ENCODE measurements around the gene OR51F2. TPM values are rescaled to one million over a fixed set of nuclear protein-coding genes. Genes with fewer than 3 reads are reported as not detected.

Gene OR51F2
- total and polyA plus RNA-seq, 2 experiments from 2014 or later, result not detected

- Mint-ChIP-seq H3K36me3 (ENCODE audit: low read depth) (0 out of 3 replicates have a peak, but pooled peaks cover 4% of the 10 kb centered on the region), H3K4me3 (no peak overlapping the region), H3K4me1 (peaks cover 31% of the 10 kb centered on the region), H3K27ac (no peak overlapping the region), H3K27me3 (ENCODE audit: insufficient read depth, low read depth, poor library complexity) (peaks cover 1% of the 10 kb centered on the region), H3K9me3 (peaks cover 6% of the 10 kb centered on the region)
- Histone ChIP-seq H3K36me3 (ENCODE audit: insufficient read depth) (no peaks in the 10 kb centered on the region), H3F3A (replicated peaks; ENCODE audit: low read depth) (no peaks in the 10 kb centered on the region), H3K4me1 (ENCODE audit: insufficient read depth) (peaks cover 16% of the 10 kb centered on the region), H2AFZ (0 out of 2 replicates have a peak overlapping the region, but pooled peaks have one; percentile 39), H3K27me3 (ENCODE audit: insufficient read depth) (no peaks in the 10 kb centered on the region), H3K79me2 (replicated peaks; ENCODE audit: insufficient read depth) (no peaks in the 10 kb centered on the region), H3K4me3 (no peak overlapping the region), H3K27ac (ENCODE audit: low read depth) (no peak overlapping the region), H3K4me2 (no peak overlapping the region), H3K9me2 (ENCODE audit: insufficient read depth) (no peaks in the 10 kb centered on the region), H4K20me1 (replicated peaks; ENCODE audit: insufficient read depth) (no peaks in the 10 kb centered on the region)
- DNase-seq (ENCODE audit: low spot score) (no peak), ATAC-seq (no peak)
- no peak for TF ChIP-seq POLR2AphosphoS5 (IDR thresholded peaks at IDR 0.05; ENCODE audit: low read depth)
- no peak for TF ChIP-seq STAT1 (IDR thresholded peaks at IDR 0.05; ENCODE audit: unreplicated experiment)
- TF ChIP-seq ZNF331 (CRISPR knock-in tag; IDR thresholded peaks at IDR 0.05; ENCODE audit: low read depth), result no peak
- TF ChIP-seq ETS1 (IDR thresholded peaks at IDR 0.05), result no peak
- TF ChIP-seq EZH2 (IDR thresholded peaks at IDR 0.05; ENCODE audit: low read depth, unreplicated experiment), result no peak
- TF ChIP-seq REST (IDR thresholded peaks at IDR 0.05; ENCODE audit: unreplicated experiment), result no peak
- no peak for TF ChIP-seq NANOG (IDR thresholded peaks at IDR 0.05; ENCODE audit: borderline replicate concordance)
- TF ChIP-seq CTCF (conservative IDR thresholded peaks at IDR 0.05; ENCODE audit: low read depth in 2 of 2), result no peak
- TF ChIP-seq CREB1 (CRISPR knock-in tag; IDR thresholded peaks at IDR 0.05; ENCODE audit: low read depth), result no peak
Measured at GRCh38 chr11:4865855-4866254, 44.7 kb downstream of the OR51F2 start.

Other genes with a start within 250 kb of the OR51F2 start
- not detected in 2 replicates for gene OR52I2, start 239.6 kb upstream of the OR51F2 start, total RNA-seq (2014; rRNA removed; shearing (Covaris generic))
- gene OR52I2, start 239.6 kb upstream of the OR51F2 start, polyA plus RNA-seq (2016; fragmentation: Nextera tagmentation; extraction: Ambion mirVana), result 0.03 TPM in 1 of 2 replicates, not detected in the other
- not detected in 2 replicates for gene OR52I1, start 227.3 kb upstream of the OR51F2 start, total RNA-seq (2014; rRNA removed; shearing (Covaris generic))
- not detected in 2 replicates for gene OR52I1, start 227.3 kb upstream of the OR51F2 start, polyA plus RNA-seq (2016; fragmentation: Nextera tagmentation; extraction: Ambion mirVana)
- 4.2 and 5.7 TPM in 2 replicates for gene TRIM68, start 213.1 kb upstream of the OR51F2 start, total RNA-seq (2014; rRNA removed; shearing (Covaris generic))
- 1.6 and 2.2 TPM in 2 replicates for gene TRIM68, start 213.1 kb upstream of the OR51F2 start, polyA plus RNA-seq (2016; fragmentation: Nextera tagmentation; extraction: Ambion mirVana)
- gene OR51D1, start 183.8 kb upstream of the OR51F2 start, total RNA-seq (2014; rRNA removed; shearing (Covaris generic)), result not detected in 2 replicates
- not detected in 2 replicates for gene OR51D1, start 183.8 kb upstream of the OR51F2 start, polyA plus RNA-seq (2016; fragmentation: Nextera tagmentation; extraction: Ambion mirVana)
- gene OR51E1, start 177.3 kb upstream of the OR51F2 start, total RNA-seq (2014; rRNA removed; shearing (Covaris generic)), result not detected in 2 replicates
- not detected in 2 replicates for gene OR51E1, start 177.3 kb upstream of the OR51F2 start, polyA plus RNA-seq (2016; fragmentation: Nextera tagmentation; extraction: Ambion mirVana)
- not detected in 2 replicates for gene OR51E2, start 123.5 kb upstream of the OR51F2 start, total RNA-seq (2014; rRNA removed; shearing (Covaris generic))
- not detected in 2 replicates for gene OR51E2, start 123.5 kb upstream of the OR51F2 start, polyA plus RNA-seq (2016; fragmentation: Nextera tagmentation; extraction: Ambion mirVana)
- gene MMP26, start 116.5 kb upstream of the OR51F2 start, total RNA-seq (2014; rRNA removed; shearing (Covaris generic)), result 0.19 TPM in 1 of 2 replicates, not detected in the other
- gene MMP26, start 116.5 kb upstream of the OR51F2 start, polyA plus RNA-seq (2016; fragmentation: Nextera tagmentation; extraction: Ambion mirVana), result not detected in 2 replicates
- gene OR51F1, start 51.4 kb upstream of the OR51F2 start, total RNA-seq (2014; rRNA removed; shearing (Covaris generic)), result not detected in 2 replicates
- gene OR51F1, start 51.4 kb upstream of the OR51F2 start, polyA plus RNA-seq (2016; fragmentation: Nextera tagmentation; extraction: Ambion mirVana), result not detected in 2 replicates
- not detected in 2 replicates for gene OR52R1, start 16.9 kb upstream of the OR51F2 start, total RNA-seq (2014; rRNA removed; shearing (Covaris generic))
- not detected in 2 replicates for gene OR52R1, start 16.9 kb upstream of the OR51F2 start, polyA plus RNA-seq (2016; fragmentation: Nextera tagmentation; extraction: Ambion mirVana)
- gene OR51S1, start 27.9 kb downstream of the OR51F2 start, total RNA-seq (2014; rRNA removed; shearing (Covaris generic)), result not detected in 2 replicates
- gene OR51S1, start 27.9 kb downstream of the OR51F2 start, polyA plus RNA-seq (2016; fragmentation: Nextera tagmentation; extraction: Ambion mirVana), result not detected in 2 replicates
- gene OR51T1, start 60.6 kb downstream of the OR51F2 start, total RNA-seq (2014; rRNA removed; shearing (Covaris generic)), result not detected in 2 replicates
- not detected in 2 replicates for gene OR51T1, start 60.6 kb downstream of the OR51F2 start, polyA plus RNA-seq (2016; fragmentation: Nextera tagmentation; extraction: Ambion mirVana)
- gene OR51A7, start 82.5 kb downstream of the OR51F2 start, total RNA-seq (2014; rRNA removed; shearing (Covaris generic)), result not detected in 2 replicates
- not detected in 2 replicates for gene OR51A7, start 82.5 kb downstream of the OR51F2 start, polyA plus RNA-seq (2016; fragmentation: Nextera tagmentation; extraction: Ambion mirVana)
- not detected in 2 replicates for gene OR51G2, start 98.0 kb downstream of the OR51F2 start, total RNA-seq (2014; rRNA removed; shearing (Covaris generic))
- gene OR51G2, start 98.0 kb downstream of the OR51F2 start, polyA plus RNA-seq (2016; fragmentation: Nextera tagmentation; extraction: Ambion mirVana), result not detected in 2 replicates
- gene OR51G1, start 103.0 kb downstream of the OR51F2 start, total RNA-seq (2014; rRNA removed; shearing (Covaris generic)), result not detected in 2 replicates
- not detected in 2 replicates for gene OR51G1, start 103.0 kb downstream of the OR51F2 start, polyA plus RNA-seq (2016; fragmentation: Nextera tagmentation; extraction: Ambion mirVana)
- not detected in 2 replicates for gene OR51A4, start 126.3 kb downstream of the OR51F2 start, total RNA-seq (2014; rRNA removed; shearing (Covaris generic))
- not detected in 2 replicates for gene OR51A4, start 126.3 kb downstream of the OR51F2 start, polyA plus RNA-seq (2016; fragmentation: Nextera tagmentation; extraction: Ambion mirVana)
- gene OR51A2, start 134.4 kb downstream of the OR51F2 start, total RNA-seq (2014; rRNA removed; shearing (Covaris generic)), result not detected in 2 replicates
- not detected in 2 replicates for gene OR51A2, start 134.4 kb downstream of the OR51F2 start, polyA plus RNA-seq (2016; fragmentation: Nextera tagmentation; extraction: Ambion mirVana)
- not detected in 2 replicates for gene OR51L1, start 173.5 kb downstream of the OR51F2 start, total RNA-seq (2014; rRNA removed; shearing (Covaris generic))
- gene OR51L1, start 173.5 kb downstream of the OR51F2 start, polyA plus RNA-seq (2016; fragmentation: Nextera tagmentation; extraction: Ambion mirVana), result not detected in 2 replicates
- gene OR52J3, start 225.2 kb downstream of the OR51F2 start, total RNA-seq (2014; rRNA removed; shearing (Covaris generic)), result not detected in 2 replicates
- not detected in 2 replicates for gene OR52J3, start 225.2 kb downstream of the OR51F2 start, polyA plus RNA-seq (2016; fragmentation: Nextera tagmentation; extraction: Ambion mirVana)
- not detected in 2 replicates for gene OR52E2, start 238.3 kb downstream of the OR51F2 start, total RNA-seq (2014; rRNA removed; shearing (Covaris generic))
- not detected in 2 replicates for gene OR52E2, start 238.3 kb downstream of the OR51F2 start, polyA plus RNA-seq (2016; fragmentation: Nextera tagmentation; extraction: Ambion mirVana)
- not detected in 2 replicates for gene OR52E1, start 248.3 kb downstream of the OR51F2 start, total RNA-seq (2014; rRNA removed; shearing (Covaris generic))
- not detected in 2 replicates for gene OR52E1, start 248.3 kb downstream of the OR51F2 start, polyA plus RNA-seq (2016; fragmentation: Nextera tagmentation; extraction: Ambion mirVana)

All from GM23338 (cell line).